H1 (cell line): ENCODE measurements around the gene UBE2H. TPM values are rescaled to one million over a fixed set of nuclear protein-coding genes. Genes with fewer than 3 reads are reported as not detected.
"Not testable (repeated sequence)": the region's sequence is repeated elsewhere in the genome, so short reads cannot be mapped to it uniquely, and the experiment has no call there.

Experiments
- CTCF ChIA-PET: fragments of 300-600 bp; sonication (Branson Sonifier 250); formaldehyde crosslinking; loops from one replicate; lab custom pipeline; 2021; ENCODE audit not compliant: partially characterized antibody; lab: Charles Lee
- POLR2A ChIA-PET: fragments of 300-600 bp; sonication (Branson Sonifier 250); formaldehyde crosslinking; loops from one replicate; lab custom pipeline; 2021; ENCODE audit warnings: inconsistent platforms; ENCODE audit not compliant: partially characterized antibody; lab: Charles Lee
- DNase-seq, 2 experiments: peaks; one replicate each; pipeline versions ENCODE4 v3.0.0 to v3.0.0-alpha.2; 2010 to 2022; ENCODE audit warnings: low spot score in 2 of 2, low read depth in 1 of 2, mixed read lengths in 1 of 2
- FAIRE-seq: peaks from 2 replicates; lab custom pipeline; 2011; peaks lifted over from hg19 to GRCh38; lab: Jason Lieb, UNC
- H2AFZ ChIP-seq: 2 replicates; pipeline ENCODE4 v1.8.1; 2012; ENCODE audit warnings: low read length, inconsistent platforms
- H2AK5ac ChIP-seq: 2 replicates; pipeline ENCODE4 v1.6.1; 2013; ENCODE audit warnings: low read depth, low read length
- H2BK120ac ChIP-seq: replicated peaks from 2 replicates; pipeline ENCODE3; 2013; ENCODE audit warnings: low read depth, low read length, inconsistent platforms
- H2BK12ac ChIP-seq: 2 replicates; pipeline ENCODE4 v1.6.1; 2013; ENCODE audit warnings: low read depth, low read length
- H2BK15ac ChIP-seq: 2 replicates; pipeline ENCODE4 v1.6.1; 2013; ENCODE audit warnings: low read length
- H2BK20ac ChIP-seq: 2 replicates; pipeline ENCODE4 v1.6.1; 2013; ENCODE audit warnings: low read length
- H2BK5ac ChIP-seq: 2 replicates; pipeline ENCODE4 v1.6.1; 2013; ENCODE audit warnings: low read depth, low read length
- H3K14ac ChIP-seq: 2 replicates; pipeline ENCODE4 v1.6.1; 2013; ENCODE audit warnings: inconsistent platforms; ENCODE audit not compliant: insufficient read length
- H3K18ac ChIP-seq: 2 replicates; pipeline ENCODE4 v1.6.1; 2013; ENCODE audit warnings: low read length; ENCODE audit errors: extremely low read depth
- H3K23ac ChIP-seq: 2 replicates; pipeline ENCODE4 v1.6.1; 2013; ENCODE audit warnings: inconsistent platforms; ENCODE audit not compliant: insufficient read length
- H3K23me2 ChIP-seq: 2 replicates; pipeline ENCODE4 v1.6.1; 2013; ENCODE audit warnings: low read depth, low read length
- H3K27ac ChIP-seq: 2 replicates; pipeline ENCODE4 v1.6.1; 2011; ENCODE audit warnings: low read depth, low read length, inconsistent platforms
- H3K27me3 ChIP-seq, 4 experiments: replicated peaks in 1 of 4; 1 replicate in 1 of 4; 2 replicates in 3 of 4; pipeline versions ENCODE4 v1.6.1 to v1.8.1; 2011 to 2013; ENCODE audit warnings: low read length in 3 of 4, mild to moderate bottlenecking in 3 of 4, inconsistent platforms in 2 of 4, mixed read lengths in 2 of 4, moderate library complexity in 1 of 4; ENCODE audit not compliant: control insufficient read depth in 3 of 4, insufficient read depth in 3 of 4; ENCODE audit errors: extremely low read depth in 1 of 4
- H3K36me3 ChIP-seq, 4 experiments: 2 replicates each; pipeline versions ENCODE4 v1.6.1 to v1.8.1; 2011 to 2013; ENCODE audit warnings: mild to moderate bottlenecking in 4 of 4, low read length in 3 of 4, moderate library complexity in 2 of 4, control low read depth in 1 of 4, inconsistent platforms in 1 of 4; ENCODE audit not compliant: insufficient read depth in 4 of 4, control insufficient read depth in 2 of 4
- H3K4ac ChIP-seq: replicated peaks from 2 replicates; pipeline ENCODE3; 2013; ENCODE audit warnings: low read length, low read depth, mixed read lengths, inconsistent platforms; ENCODE audit not compliant: insufficient read length
- H3K4me1 ChIP-seq, 4 experiments: replicated peaks in 1 of 4; 1 replicate in 1 of 4; 2 replicates in 3 of 4; pipeline versions ENCODE4 v1.6.1 to v1.8.1; 2011 to 2013; ENCODE audit warnings: low read length in 3 of 4, inconsistent platforms in 2 of 4, mixed read lengths in 1 of 4; ENCODE audit not compliant: insufficient read depth in 4 of 4, control insufficient read depth in 3 of 4
- H3K4me2 ChIP-seq, 2 experiments: 2 replicates each; pipeline versions ENCODE4 v1.6.1 to v1.8.1; 2011 to 2013; ENCODE audit warnings: low read depth in 2 of 2, low read length in 2 of 2, control low read depth in 1 of 2, inconsistent platforms in 1 of 2, mild to moderate bottlenecking in 1 of 2; ENCODE audit not compliant: insufficient read depth in 1 of 2
- H3K4me3 ChIP-seq, 4 experiments: fragments of 200-600, 300-600 bp in 1 of 4; sonication (generic), shearing (Covaris generic), sonication (Bioruptor Twin) in 1 of 4; 2 replicates each; pipeline versions ENCODE4 v1.5.1 to v1.8.1; 2011 to 2016; ENCODE audit warnings: low read length in 4 of 4, low read depth in 3 of 4, control low read depth in 2 of 4, inconsistent platforms in 2 of 4, mild to moderate bottlenecking in 2 of 4, mixed read lengths in 1 of 4, moderate library complexity in 1 of 4; ENCODE audit not compliant: insufficient read depth in 2 of 4; ENCODE audit errors: extremely low read depth in 1 of 4
- H3K56ac ChIP-seq: replicated peaks from 2 replicates; pipeline ENCODE3; 2013; ENCODE audit warnings: low read depth, mild to moderate bottlenecking, mixed read lengths, low read length, inconsistent platforms; ENCODE audit not compliant: insufficient read length
- H3K79me1 ChIP-seq: 2 replicates; pipeline ENCODE4 v1.6.1; 2013; ENCODE audit warnings: low read depth, low read length, control low read depth
- H3K79me2 ChIP-seq, 2 experiments: 2 replicates each; pipeline versions ENCODE4 v1.6.1 to v1.8.1; 2012 to 2013; ENCODE audit warnings: low read length in 2 of 2, mild to moderate bottlenecking in 2 of 2, inconsistent platforms in 1 of 2; ENCODE audit not compliant: insufficient read depth in 2 of 2, control insufficient read depth in 1 of 2
- H3K9ac ChIP-seq, 4 experiments: replicated peaks in 1 of 4; 1 replicate in 1 of 4; 2 replicates in 3 of 4; pipeline versions ENCODE4 v1.6.1 to v1.8.1; 2011 to 2013; ENCODE audit warnings: low read depth in 3 of 4, low read length in 3 of 4, control low read depth in 2 of 4, mild to moderate bottlenecking in 2 of 4, moderate library complexity in 2 of 4, inconsistent platforms in 1 of 4; ENCODE audit errors: extremely low read depth in 1 of 4
- H3K9me3 ChIP-seq, 2 experiments: 2 replicates each; pipeline versions ENCODE4 v1.6.1 to v1.8.1; 2012 to 2013; ENCODE audit warnings: mild to moderate bottlenecking in 2 of 2, moderate library complexity in 2 of 2, control low read depth in 1 of 2, inconsistent platforms in 1 of 2, low read depth in 1 of 2, low read length in 1 of 2, mixed read lengths in 1 of 2; ENCODE audit not compliant: insufficient read depth in 2 of 2
- H4K20me1 ChIP-seq, 2 experiments: replicated peaks in 1 of 2; 2 replicates each; pipeline versions ENCODE3 to v1.8.1; 2011 to 2013; ENCODE audit warnings: inconsistent platforms in 2 of 2, low read length in 2 of 2, mild to moderate bottlenecking in 1 of 2; ENCODE audit not compliant: insufficient read depth in 2 of 2, control insufficient read depth in 1 of 2
- H4K5ac ChIP-seq: 2 replicates; pipeline ENCODE4 v1.6.1; 2013; ENCODE audit warnings: low read length, low read depth, mixed read lengths, inconsistent platforms; ENCODE audit not compliant: insufficient read length
- H4K8ac ChIP-seq: 2 replicates; pipeline ENCODE4 v1.8.0; 2013; ENCODE audit warnings: mild to moderate bottlenecking, moderate library complexity, low read length, inconsistent platforms; ENCODE audit not compliant: insufficient read depth; ENCODE audit errors: extremely low read depth
- H4K91ac ChIP-seq: replicated peaks from 2 replicates; pipeline ENCODE3; 2013; ENCODE audit warnings: low read length, mixed read lengths, inconsistent platforms; ENCODE audit not compliant: insufficient read length
- WGBS, 2 experiments: shearing (Covaris generic) in 1 of 2; methylation state at CpG; one replicate each; pipeline versions ENCODE4 v1.1.6 to v1.1.7; 2013 to 2015; ENCODE audit warnings: low lambda C conversion rate in 2 of 2, mixed read lengths in 2 of 2, inconsistent platforms in 1 of 2, low coverage in 1 of 2, missing lambda C conversion rate in 1 of 2; ENCODE audit not compliant: insufficient replicate concordance in 2 of 2, insufficient coverage in 1 of 2, insufficient read length in 1 of 2; ENCODE audit errors: extremely low coverage in 1 of 2, missing lambda C conversion rate in 1 of 2; 5-methylcytosine and 5-hydroxymethylcytosine counted together
- polyA plus RNA-seq, 7 experiments: library from polyadenylated mRNA; depleted of rRNA in 3 of 7; stranded (reverse) in 5 of 7; unstranded in 2 of 7; fragments of >200 nt in 5 of 7; fragments of 200-250 nt in 2 of 7; gene quantifications; 1 replicate in 5 of 7; 2 replicates in 1 of 7; 4 replicates in 1 of 7; pipeline versions ENCODE4 v1.2.1 to v1.2.3, GENCODE V29; 2011 to 2013; ENCODE audit warnings: missing spikeins in 2 of 7, mixed read lengths in 2 of 7
- total RNA-seq: library from RNA; stranded (reverse); fragmentation: NEBNext Ultra II Directional; extraction: Animal tissue kit (Norgen Biotek cat#: 25700); gene quantifications from 2 replicates; pipeline ENCODE4 v1.2.1, GENCODE V29; 2021

The UBE2H gene
- total and polyA plus RNA-seq, 2 of the 8 experiments (the other 6 are each of a cell fraction or from before 2014, with no cell fraction given) = 30.6 to 62.2 TPM

GRCh38 chr7:129860784-129861183 lies 92.0 kb downstream of the UBE2H start:
- POLR2A ChIA-PET, H3K14ac ChIP-seq, H2BK12ac ChIP-seq, H4K8ac ChIP-seq, H2BK120ac ChIP-seq, H4K5ac ChIP-seq, H2AFZ ChIP-seq, H3K27ac ChIP-seq, H3K9me3 ChIP-seq, H2BK20ac ChIP-seq, H3K23ac ChIP-seq, H3K27me3 ChIP-seq, DNase-seq, H3K23me2 ChIP-seq, H3K56ac ChIP-seq, H2BK15ac ChIP-seq, H3K9ac ChIP-seq, H2BK5ac ChIP-seq, H3K18ac ChIP-seq, H3K79me1 ChIP-seq, H4K91ac ChIP-seq, FAIRE-seq, H3K4me2 ChIP-seq, H3K4me3 ChIP-seq, H4K20me1 ChIP-seq, H2AK5ac ChIP-seq, H3K36me3 ChIP-seq, H3K4ac ChIP-seq: not testable (repeated sequence)
- peaks cover 2 to 15% (median 8%) of the 10 kb centered on the region in 4 experiments for H3K4me1 ChIP-seq
- peaks cover 0 to 53% of the 10 kb centered on the region in 2 experiments; a peak in 2 of 4 replicates for H3K79me2 ChIP-seq
- WGBS, 2 experiments = 89% methylated on average over 6 of the region's 6 CpGs; no CpG with 5 or more reads in 1 of the 2 experiments
- CTCF ChIA-PET = interaction anchor here (1.6 kb wide), 1 partner anchor 11 kb away, joined by 6 read pairs; no protein-coding TSS in a partner anchor
